Activated T-helper 1 cell treated with anti-CD3 and anti-CD28 coated beads, Interleukin-2, amount 50 U/mL, for 16 hours (primary cell): Measurements from ENCODE around the gene TEX12.
"Not testable (repeated sequence)": the region's sequence is repeated elsewhere in the genome, so short reads cannot be mapped to it uniquely, and the experiment has no call there.

ENCODE experiments used
- DNase-seq, 2 donors: peaks; one replicate each; pipeline ENCODE4 v3.0.0-alpha.2; 2020; ENCODE audit warnings: low read depth in 1 of 2, low spot score in 1 of 2

Gene TEX12

GRCh38 chr11:112167145-112167544 is at the start of gene TEX12:
Gene TEX12, plus strand, starts transcription at chr11:112167372. Its CDS starts 1,897 bp downstream, at chr11:112169269.
- no peak for DNase-seq

GRCh38 chr11:112118176-112118575 is 49.0 kb upstream of the TEX12 start:
- DNase-seq, result no peak

DNA sequence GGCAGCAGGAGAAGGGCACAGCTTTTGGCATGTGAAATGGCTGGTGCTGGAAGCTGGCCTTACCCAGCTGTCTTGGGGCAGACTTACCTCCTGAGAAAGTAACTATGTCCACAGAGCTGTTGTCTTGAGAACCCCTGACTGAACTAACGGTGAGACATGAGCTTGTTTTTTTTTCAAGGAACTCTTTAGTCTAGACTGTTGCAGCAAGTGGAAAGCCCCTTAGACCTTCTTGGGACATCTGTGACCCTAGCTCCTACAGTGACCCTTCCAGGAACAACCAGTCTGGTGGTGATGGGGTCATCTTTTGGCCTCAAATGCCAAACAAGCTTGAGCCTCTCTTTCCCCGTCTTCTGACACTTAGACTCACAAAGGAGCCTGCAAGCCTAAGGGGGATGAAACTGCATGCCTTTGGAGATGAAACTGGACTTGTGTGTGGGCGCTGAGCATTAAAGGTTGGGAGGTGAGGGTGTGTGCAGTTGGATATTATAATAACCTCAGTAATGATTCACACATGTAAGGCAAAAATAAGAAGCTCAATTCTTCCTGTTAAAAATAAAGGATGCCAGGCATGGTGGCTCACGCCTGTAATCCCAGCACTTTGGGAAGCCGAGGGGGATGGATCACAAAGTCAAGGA is 45.1 kb upstream of the TEX12 start:
- no peak for DNase-seq

- DNase-seq, result no peak
Measured at GRCh38 chr11:112123129-112123528, 44.0 kb upstream of the TEX12 start.

GRCh38 chr11:112127056-112127455 is 40.1 kb upstream of the TEX12 start:
- DNase-seq, result no peak

GRCh38 chr11:112128483-112129121 is 38.6 kb upstream of the TEX12 start:
- no peak for DNase-seq

- DNase-seq, result no peak
Measured at GRCh38 chr11:112129656-112130055, 37.5 kb upstream of the TEX12 start.

DNA sequence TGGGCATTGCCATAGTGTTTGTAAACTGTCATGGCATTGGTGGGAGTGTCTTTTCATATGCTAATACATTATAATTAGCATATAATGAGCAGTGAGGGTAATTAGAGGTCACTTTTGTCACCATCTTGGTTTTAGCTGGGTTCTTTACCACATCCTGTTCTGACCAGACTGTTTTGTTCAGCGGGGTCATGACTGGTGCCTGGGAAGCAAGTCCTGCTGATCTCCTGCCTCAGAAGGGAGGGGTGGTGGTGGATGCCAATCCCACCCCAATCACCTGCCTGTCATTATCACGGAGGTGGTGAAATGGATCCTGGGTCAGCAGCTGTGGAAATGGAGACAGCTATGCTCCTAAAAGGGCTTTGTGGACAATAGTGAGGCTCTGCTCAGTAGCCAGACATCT is 34.4 kb upstream of the TEX12 start:
- DNase-seq, result no peak

DNA sequence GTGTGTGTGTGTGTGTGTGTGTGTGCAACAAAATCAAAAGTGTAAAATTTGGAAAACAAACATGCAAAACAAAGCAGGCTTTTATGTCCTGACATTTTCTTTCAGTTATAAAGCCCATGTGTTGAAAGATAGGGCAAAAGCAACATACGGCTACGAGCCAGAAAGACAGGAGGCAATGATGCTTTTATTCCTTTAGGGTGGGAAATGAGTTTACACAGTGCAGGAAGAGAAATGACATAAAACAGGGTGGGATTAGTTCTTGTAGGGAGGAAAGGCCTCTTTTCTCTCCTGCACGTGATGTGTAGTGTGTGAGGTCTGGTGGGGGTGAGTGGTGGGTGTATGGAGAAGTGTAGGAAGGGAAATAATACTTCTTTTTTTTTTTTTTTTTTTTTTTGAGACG is 32.7 kb upstream of the TEX12 start:
- DNase-seq, result no peak

GRCh38 chr11:112143597-112143996 is 23.6 kb upstream of the TEX12 start:
- no peak for DNase-seq

- DNase-seq, result no peak
Measured at GRCh38 chr11:112150517-112150916, 16.7 kb upstream of the TEX12 start.

- DNase-seq, result no peak
Measured at GRCh38 chr11:112156153-112156955, 10.8 kb upstream of the TEX12 start.

DNA sequence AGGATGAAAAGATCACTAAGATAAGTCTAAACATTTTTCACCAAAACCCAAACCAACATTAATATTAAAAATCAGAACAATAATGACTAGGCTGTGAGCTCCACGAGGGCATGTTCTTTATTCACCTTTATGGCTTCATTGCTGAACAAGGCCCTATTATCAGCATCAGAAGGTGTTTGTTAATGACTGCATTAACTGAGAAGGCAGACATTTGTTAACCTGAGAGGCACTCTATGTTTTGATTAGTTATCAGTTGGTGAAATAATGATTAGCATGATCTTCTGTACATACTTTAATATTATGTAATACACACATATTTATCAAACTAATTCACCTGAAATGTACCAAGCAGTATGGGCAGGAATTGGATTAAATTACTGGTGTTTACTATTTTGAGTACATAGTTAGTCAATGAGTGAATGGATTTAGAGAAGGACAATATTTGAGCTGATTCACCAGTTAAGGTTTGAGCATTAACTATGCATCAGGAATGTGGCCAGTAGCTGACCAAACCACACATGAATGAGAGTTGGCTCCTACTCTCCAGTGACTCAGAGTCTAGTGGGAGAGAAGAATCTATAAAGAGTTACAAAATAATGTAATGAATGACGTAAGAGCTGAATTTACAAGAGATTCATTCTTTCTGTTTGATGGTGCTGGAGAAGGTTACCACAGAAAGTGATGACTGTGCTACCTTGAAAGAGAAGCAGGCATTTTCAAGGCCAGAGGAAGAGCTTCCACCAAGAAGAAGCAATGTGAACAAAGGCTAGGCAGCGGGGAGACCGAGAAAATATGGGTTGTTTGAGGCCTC is 10.0 kb upstream of the TEX12 start:
- DNase-seq, result no peak

DNA sequence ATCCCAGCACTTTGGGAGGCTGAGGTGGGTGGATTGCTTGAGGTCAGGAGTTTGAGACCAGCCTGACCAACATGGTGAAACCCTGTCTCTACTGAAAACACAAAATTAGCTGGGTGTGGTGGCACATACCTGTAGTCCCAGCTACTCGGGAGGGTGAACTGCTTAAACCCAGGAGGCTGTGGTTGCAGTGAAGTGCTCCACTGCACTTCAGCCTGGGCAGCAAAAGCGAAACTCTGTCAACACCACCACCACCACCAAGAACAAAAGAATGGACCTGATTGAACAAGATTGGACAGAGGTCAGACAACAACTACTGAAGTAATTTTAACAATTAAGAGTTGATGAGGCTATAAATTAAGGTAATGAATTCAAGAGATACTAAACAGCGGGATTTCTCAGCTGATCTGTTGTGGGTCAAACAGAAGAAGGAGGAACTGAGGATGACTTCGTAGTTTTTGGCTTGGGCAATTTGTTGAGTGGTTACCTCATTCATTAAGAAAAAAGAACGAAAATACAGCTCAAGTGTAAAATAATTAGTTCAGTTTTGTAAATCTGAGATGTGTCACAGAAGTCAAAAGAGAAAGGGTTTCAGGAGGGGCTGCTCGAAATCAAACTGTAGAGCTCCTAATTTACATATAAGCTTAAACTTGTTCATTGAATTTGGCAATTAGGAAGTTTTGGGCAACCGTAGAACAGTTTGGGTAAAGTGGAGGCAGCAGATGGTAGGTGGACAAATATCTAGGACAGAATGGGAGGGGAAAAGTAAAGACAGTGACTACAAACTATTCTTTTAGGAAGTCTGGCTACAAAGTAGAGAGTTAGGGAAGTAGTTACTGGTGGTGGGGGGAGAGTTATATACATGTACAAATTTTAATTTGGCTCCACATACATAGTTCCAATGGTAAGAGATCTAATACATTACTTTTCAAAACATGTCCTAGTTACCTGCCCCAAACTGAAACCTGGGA is 7.8 kb upstream of the TEX12 start:
- no peak for DNase-seq

- no peak for DNase-seq
Measured at GRCh38 chr11:112160091-112160848, 6.9 kb upstream of the TEX12 start.

DNA sequence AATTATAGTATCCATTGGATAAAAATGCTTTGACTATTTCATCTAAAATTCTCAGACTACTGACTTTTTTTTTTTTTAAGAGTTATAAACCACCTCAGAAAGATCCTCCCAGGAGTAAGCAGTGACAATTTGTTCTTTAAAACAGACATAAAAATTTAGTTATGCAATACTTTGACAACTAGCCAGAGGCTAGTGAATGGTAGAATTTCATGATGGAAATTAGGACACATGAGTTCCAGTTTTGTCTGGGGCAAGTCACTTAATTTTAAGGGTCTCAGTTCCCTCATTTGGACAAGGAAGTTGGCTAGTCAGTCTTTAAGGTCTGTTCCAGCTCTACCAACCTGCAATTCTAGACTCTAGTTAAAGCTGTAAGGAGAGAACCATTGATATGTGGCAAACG is 6.2 kb upstream of the TEX12 start:
- DNase-seq, result no peak

DNA sequence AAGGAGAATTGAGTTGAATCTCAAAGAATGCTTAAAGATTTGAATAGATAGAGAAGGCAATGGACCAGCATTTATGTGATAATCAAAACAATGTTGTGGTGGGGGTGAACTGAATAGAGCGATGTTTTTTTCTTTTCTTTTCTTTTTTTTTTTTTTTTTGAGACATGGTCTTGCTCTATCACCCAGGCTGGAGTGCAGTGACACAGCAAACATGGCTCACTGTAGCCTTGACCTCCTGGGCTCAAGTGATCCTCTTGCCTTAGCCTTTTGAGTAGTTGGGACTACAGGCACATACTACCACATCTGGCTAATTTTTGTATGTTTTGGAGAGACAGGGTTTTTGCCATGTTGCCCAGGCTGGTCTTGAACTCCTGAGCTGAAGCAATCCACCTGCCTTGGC is 5.0 kb upstream of the TEX12 start:
- not testable (repeated sequence) for DNase-seq

GRCh38 chr11:112162761-112163546 is 4.2 kb upstream of the TEX12 start:
- no peak for DNase-seq
